Endothelial cell (in vitro differentiated cells): ENCODE data around the gene NBEA. TPM values are rescaled to one million over a fixed set of nuclear protein-coding genes. Genes with fewer than 3 reads are reported as not detected.

Experiments
- DNase-seq: peaks from one replicate; pipeline ENCODE4 v3.0.0; 2021; ENCODE audit warnings: low spot score
- H3K27ac Mint-ChIP-seq: one replicate; pipeline ENCODE4 v1.8.0; 2021; ENCODE audit warnings: mixed read lengths, inconsistent platforms; ENCODE audit not compliant: unreplicated experiment
- H3K27me3 Mint-ChIP-seq: one replicate; pipeline ENCODE4 v1.8.0; 2021; ENCODE audit warnings: mild to moderate bottlenecking, moderate library complexity, mixed read lengths, inconsistent platforms; ENCODE audit not compliant: unreplicated experiment
- H3K36me3 Mint-ChIP-seq: one replicate; pipeline ENCODE4 v1.8.0; 2021; ENCODE audit warnings: mild to moderate bottlenecking, low read depth, mixed read lengths, inconsistent platforms; ENCODE audit not compliant: unreplicated experiment
- H3K4me1 Mint-ChIP-seq: one replicate; pipeline ENCODE4 v1.8.0; 2021; ENCODE audit warnings: mild to moderate bottlenecking, mixed read lengths, inconsistent platforms; ENCODE audit not compliant: unreplicated experiment
- H3K4me3 Mint-ChIP-seq: one replicate; pipeline ENCODE4 v1.8.0; 2021; ENCODE audit warnings: mild to moderate bottlenecking, mixed read lengths, inconsistent platforms; ENCODE audit not compliant: unreplicated experiment
- H3K9me3 Mint-ChIP-seq: one replicate; pipeline ENCODE4 v1.8.0; 2021; ENCODE audit warnings: mixed read lengths, inconsistent platforms; ENCODE audit not compliant: unreplicated experiment
- CTCF ChIP-seq: fragments of 200-600 bp; sonication (generic); IDR thresholded peaks from one replicate; pipeline ENCODE4 v1.5.0; 2021; ENCODE audit warnings: antibody characterized with exemption; ENCODE audit not compliant: unreplicated experiment
- total RNA-seq: library from RNA; stranded (reverse); fragmentation: NEBNext Ultra II Directional; extraction: Animal tissue kit (Norgen Biotek cat#: 25700); gene quantifications from one replicate; pipeline ENCODE4 v1.2.1, GENCODE V29; 2021; ENCODE audit not compliant: unreplicated experiment

The NBEA gene
- total RNA-seq, 1 donor from 2014 or later, result 11.7 TPM

- Mint-ChIP-seq H3K27me3 (no peaks in the 10 kb centered on the region), H3K4me1 (no peaks in the 10 kb centered on the region), H3K9me3 (no peaks in the 10 kb centered on the region), H3K27ac (no peak overlapping the region), H3K4me3 (no peak overlapping the region), H3K36me3 (no peaks in the 10 kb centered on the region)
- TF ChIP-seq CTCF, result no peak
- DNase-seq, result no peak
Measured at GRCh38 chr13:35561540-35561939, 619.5 kb downstream of the NBEA start.

GRCh38 chr13:35565273-35565672 is 623.2 kb downstream of the NBEA start:
- no peak for DNase-seq
- Mint-ChIP-seq H3K4me1 (no peaks in the 10 kb centered on the region), H3K4me3 (no peak overlapping the region), H3K36me3 (no peaks in the 10 kb centered on the region), H3K9me3 (no peaks in the 10 kb centered on the region), H3K27ac (no peak overlapping the region), H3K27me3 (peaks cover 2% of the 10 kb centered on the region)
- TF ChIP-seq CTCF, result no peak

GRCh38 chr13:35566340-35566739 is 624.3 kb downstream of the NBEA start:
- Mint-ChIP-seq H3K36me3 (no peaks in the 10 kb centered on the region), H3K4me1 (no peaks in the 10 kb centered on the region), H3K9me3 (no peaks in the 10 kb centered on the region), H3K27me3 (peaks cover 2% of the 10 kb centered on the region), H3K4me3 (no peak overlapping the region), H3K27ac (no peak overlapping the region)
- DNase-seq, result no peak
- no peak for TF ChIP-seq CTCF

- no peak for DNase-seq
- Mint-ChIP-seq H3K27me3 (peaks cover 2% of the 10 kb centered on the region), H3K27ac (no peak overlapping the region), H3K4me3 (no peak overlapping the region), H3K9me3 (no peaks in the 10 kb centered on the region), H3K4me1 (no peaks in the 10 kb centered on the region), H3K36me3 (no peaks in the 10 kb centered on the region)
- no peak for TF ChIP-seq CTCF
Measured at GRCh38 chr13:35567406-35567980, 625.4 kb downstream of the NBEA start.

GRCh38 chr13:35573639-35574038 is 631.6 kb downstream of the NBEA start:
- Mint-ChIP-seq H3K27ac (no peak overlapping the region), H3K27me3 (no peaks in the 10 kb centered on the region), H3K4me3 (no peak overlapping the region), H3K36me3 (no peaks in the 10 kb centered on the region), H3K9me3 (no peaks in the 10 kb centered on the region), H3K4me1 (no peaks in the 10 kb centered on the region)
- no peak for DNase-seq
- TF ChIP-seq CTCF, result no peak
